ENCODE measurements around the gene PPP2R5C.
A peak's percentile ranks its signal among the peaks of the same experiment; 100 is the strongest.
"Not testable (repeated sequence)": the region's sequence is repeated elsewhere in the genome, so short reads cannot be mapped to it uniquely, and the experiment has no call there.

PPP2R5C gene

GRCh38 chr14:101721951-101722661, 39.4 kb upstream of the PPP2R5C start:
- no peak overlapping the region for H3K4me3 ChIP-seq (ENCODE audit: low read depth, low read length)
- H3K9me3 ChIP-seq (ENCODE audit: control insufficient read depth, insufficient read depth, low read depth, low read length) = no peaks in the 10 kb centered on the region
- no peak overlapping the region; the same call in 1 of the 2 replicates for H3K27ac ChIP-seq (ENCODE audit: extremely low read depth, low read depth, low read length)
- no peaks in the 10 kb centered on the region for H3K36me3 ChIP-seq (ENCODE audit: control insufficient read depth in 2 of 2, insufficient read depth in 1 of 2, low read length in 2 of 2)
- CTCF ChIA-PET = interaction anchor here (1.0 to 1.3 kb wide), 3 partner anchors 8 to 135 kb away, joined by 3 to 4 read pairs (median 3); no protein-coding TSS in a partner anchor
- TF ChIP-seq ZNF362 (tag by site-specific recombination; IDR thresholded peaks at IDR 0.05) = peak; percentile 47; the same call in 1 of the 2 replicates
- TF ChIP-seq ZNF140 (tag by site-specific recombination; IDR thresholded peaks at IDR 0.05) = no peak
- no peak for TF ChIP-seq ZNF837 (tag by site-specific recombination; IDR thresholded peaks at IDR 0.05)
- TF ChIP-seq SP2 (tag by site-specific recombination; IDR thresholded peaks at IDR 0.05) = 0 out of 2 replicates have a peak, but pooled peaks have one; percentile 6
- peak; percentile 41 for TF ChIP-seq ZNF335 (tag by site-specific recombination; conservative IDR thresholded peaks at IDR 0.05)
- TF ChIP-seq ZEB2 (tag by site-specific recombination; IDR thresholded peaks at IDR 0.05) = no peak
- H3K4me1 ChIP-seq (ENCODE audit: control insufficient read depth, insufficient read depth, low read length) = no peaks in the 10 kb centered on the region
- POLR2A ChIA-PET = no interaction called here

DNA sequence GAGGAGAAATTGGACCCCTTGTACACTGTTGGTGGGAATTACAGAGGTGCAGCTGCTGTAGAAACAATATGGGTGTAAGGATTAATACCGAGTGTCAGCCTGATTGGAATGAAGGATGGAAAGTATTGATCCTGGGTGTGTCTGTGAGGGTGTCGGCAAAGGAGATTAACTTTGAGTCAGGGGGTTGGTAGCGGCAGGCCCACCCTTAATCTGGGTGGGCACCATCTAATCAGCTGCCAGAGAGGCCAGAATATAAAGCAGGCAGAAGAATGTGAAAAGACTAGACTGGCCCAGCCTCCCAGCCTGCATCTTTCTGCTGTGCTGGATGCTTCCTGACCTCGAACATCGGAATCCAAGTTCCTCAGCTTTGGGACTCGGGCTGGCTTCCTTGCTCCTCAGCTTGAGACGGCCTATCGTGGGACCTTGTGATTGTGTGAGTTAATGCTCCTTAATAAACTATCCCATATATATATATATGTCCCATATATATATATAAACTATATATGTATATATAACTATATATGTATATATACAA, 38.4 kb upstream of the PPP2R5C start:
- no peak for TF ChIP-seq GLI4 (tag by site-specific recombination; IDR thresholded peaks at IDR 0.05)
- no peak for TF ChIP-seq TRIM28 (IDR thresholded peaks at IDR 0.05; ENCODE audit: borderline replicate concordance, low read length)
- no peak for TF ChIP-seq ZNF362 (tag by site-specific recombination; IDR thresholded peaks at IDR 0.05)
- no peak for TF ChIP-seq ZNF37A (tag by site-specific recombination; IDR thresholded peaks at IDR 0.05)
- TF ChIP-seq ZNF768 (tag by site-specific recombination; IDR thresholded peaks at IDR 0.05) = no peak
- TF ChIP-seq ZNF704 (tag by site-specific recombination; IDR thresholded peaks at IDR 0.05) = no peak
- TF ChIP-seq ZNF138 (tag by site-specific recombination; IDR thresholded peaks at IDR 0.05; ENCODE audit: borderline replicate concordance) = no peak
- no peak for TF ChIP-seq ZNF571 (tag by site-specific recombination; IDR thresholded peaks at IDR 0.05)
- no peak for TF ChIP-seq KLF9 (tag by site-specific recombination; IDR thresholded peaks at IDR 0.05; ENCODE audit: low read depth)
- no peak for TF ChIP-seq ZNF792 (tag by site-specific recombination; IDR thresholded peaks at IDR 0.05)
- Histone ChIP-seq H3K9me3 (ENCODE audit: control insufficient read depth, insufficient read depth, low read depth, low read length) (no peaks in the 10 kb centered on the region), H3K27ac (ENCODE audit: extremely low read depth, low read depth, low read length) (no peak overlapping the region), H3K4me1 (ENCODE audit: control insufficient read depth, insufficient read depth, low read length) (no peaks in the 10 kb centered on the region), H3K4me3 (ENCODE audit: low read depth, low read length) (no peak overlapping the region), H3K36me3 (ENCODE audit: control insufficient read depth in 2 of 2, insufficient read depth in 1 of 2, low read length in 2 of 2) (no peaks in the 10 kb centered on the region)
- POLR2A ChIA-PET = no interaction called here
- CTCF ChIA-PET = no interaction called here

GRCh38 chr14:101725652-101726051, 35.9 kb upstream of the PPP2R5C start:
- H3K4me1 ChIP-seq (ENCODE audit: control insufficient read depth, insufficient read depth, low read length); H3K9me3 ChIP-seq (ENCODE audit: control insufficient read depth, insufficient read depth, low read depth, low read length); POLR2A ChIA-PET; CTCF ChIA-PET; H3K27ac ChIP-seq (ENCODE audit: extremely low read depth, low read depth, low read length); H3K4me3 ChIP-seq (ENCODE audit: low read depth, low read length); H3K36me3 ChIP-seq (ENCODE audit: control insufficient read depth in 2 of 2, insufficient read depth in 1 of 2, low read length in 2 of 2): not testable (repeated sequence)

All from HEK293 (cell line).